NK-92 (cell line): ENCODE data around the gene TTYH3.

Experiments used
- DNase-seq: peaks from one replicate; lab custom pipeline; 2025; ENCODE audit not compliant: unreplicated experiment; lab: John Stamatoyannopoulos, UW

Gene TTYH3

GRCh38 chr7:2701832-2702593, 70.2 kb downstream of the TTYH3 start:
- DNase-seq = no peak

- no peak for DNase-seq
These were observed 70.8 kb downstream of the TTYH3 start for GRCh38 chr7:2702594-2702957.

GRCh38 chr7:2705371-2706096, 73.7 kb downstream of the TTYH3 start:
- DNase-seq = no peak

GRCh38 chr7:2706685-2707126, 74.9 kb downstream of the TTYH3 start:
- no peak for DNase-seq

GRCh38 chr7:2707481-2707880, 75.7 kb downstream of the TTYH3 start:
- DNase-seq = no peak

GRCh38 chr7:2708041-2708440, 76.3 kb downstream of the TTYH3 start:
- DNase-seq = no peak

GRCh38 chr7:2708547-2709310, 76.9 kb downstream of the TTYH3 start:
- no peak for DNase-seq

- DNase-seq = no peak
These were observed 77.9 kb downstream of the TTYH3 start for GRCh38 chr7:2709553-2710285.

GRCh38 chr7:2710286-2710655, 78.5 kb downstream of the TTYH3 start:
- DNase-seq = no peak

GRCh38 chr7:2710901-2711551, 79.2 kb downstream of the TTYH3 start:
- no peak for DNase-seq

- no peak for DNase-seq
These were observed 80.3 kb downstream of the TTYH3 start for GRCh38 chr7:2711895-2712675.

- no peak for DNase-seq
These were observed 81.6 kb downstream of the TTYH3 start for GRCh38 chr7:2713370-2713769.

- no peak for DNase-seq
These were observed 82.2 kb downstream of the TTYH3 start for GRCh38 chr7:2713978-2714377.
